HEK293 (cell line): Measurements from ENCODE around the gene ACAD8.

Source experiments
- CTCF ChIA-PET: fragments of 350-600 bp; formaldehyde crosslinking; extraction: SDS; loops from one replicate; lab custom pipeline; 2021; ENCODE audit warnings: antibody characterized with exemption; lab: Yijun Ruan, JAX
- POLR2A ChIA-PET: fragments of 300-600 bp; formaldehyde crosslinking; extraction: SDS; loops from one replicate; lab custom pipeline; 2020; ENCODE audit warnings: antibody characterized with exemption, inconsistent platforms; lab: Yijun Ruan, JAX
- H3K27ac ChIP-seq: fragments of 200-500 bp; sonication (Bioruptor generic); 2 replicates; pipeline ENCODE4 v1.5.1; 2014; ENCODE audit warnings: low read depth, low read length, control low read depth, inconsistent platforms; ENCODE audit errors: extremely low read depth
- H3K36me3 ChIP-seq, 2 experiments: fragments of 200-500 bp in 1 of 2; sonication (Bioruptor generic) in 1 of 2; 1 replicate in 1 of 2; 2 replicates in 1 of 2; pipeline ENCODE4 v1.5.1; 2014 to 2017; ENCODE audit warnings: inconsistent platforms in 2 of 2, low read length in 2 of 2; ENCODE audit not compliant: control insufficient read depth in 2 of 2, insufficient read depth in 1 of 2
- H3K4me1 ChIP-seq: fragments of 200-500 bp; sonication (Bioruptor generic); 2 replicates; pipeline ENCODE4 v1.5.1; 2014; ENCODE audit warnings: mild to moderate bottlenecking, low read length, inconsistent platforms; ENCODE audit not compliant: control insufficient read depth, insufficient read depth
- H3K4me3 ChIP-seq: 2 replicates; pipeline ENCODE4 v1.5.1; 2011; ENCODE audit warnings: low read depth, mild to moderate bottlenecking, control low read depth, low read length, moderate library complexity
- H3K9me3 ChIP-seq: fragments of 200-500 bp; sonication (Bioruptor generic); 2 replicates; pipeline ENCODE4 v1.5.1; 2014; ENCODE audit warnings: low read depth, low read length, inconsistent platforms; ENCODE audit not compliant: control insufficient read depth, insufficient read depth
- BCL11B ChIP-seq: fragments of 450-650 bp; formaldehyde crosslinking; IDR thresholded peaks from 2 replicates; pipeline ENCODE4 v1.5.1; 2016; ENCODE audit warnings: low read depth, missing biosample characterization, missing genetic modification characterization
- HIC1 ChIP-seq: fragments of 450-650 bp; formaldehyde crosslinking; IDR thresholded peaks from 2 replicates; pipeline ENCODE4 v1.5.1; 2016; ENCODE audit warnings: missing biosample characterization, missing genetic modification characterization
- KLF10 ChIP-seq: fragments of 450-650 bp; IDR thresholded peaks from 2 replicates; pipeline ENCODE4 v1.5.1; 2018; ENCODE audit warnings: missing biosample characterization, mild to moderate bottlenecking, missing genetic modification characterization
- KLF7 ChIP-seq: fragments of 450-650 bp; formaldehyde crosslinking; IDR thresholded peaks from 2 replicates; pipeline ENCODE4 v1.5.1; 2016; ENCODE audit warnings: missing biosample characterization, missing genetic modification characterization, borderline replicate concordance
- OSR2 ChIP-seq: fragments of 450-650 bp; formaldehyde crosslinking; IDR thresholded peaks from 2 replicates; pipeline ENCODE4 v1.5.1; 2016; ENCODE audit warnings: missing biosample characterization, missing genetic modification characterization
- PRDM2 ChIP-seq: fragments of 450-650 bp; formaldehyde crosslinking; IDR thresholded peaks from 2 replicates; pipeline ENCODE4 v1.5.1; 2016; ENCODE audit warnings: missing biosample characterization, missing genetic modification characterization, borderline replicate concordance
- REPIN1 ChIP-seq: fragments of 450-650 bp; formaldehyde crosslinking; IDR thresholded peaks from 2 replicates; pipeline ENCODE4 v1.5.1; 2017; ENCODE audit warnings: missing biosample characterization, missing genetic modification characterization, low read depth
- WT1 ChIP-seq: fragments of 450-650 bp; formaldehyde crosslinking; IDR thresholded peaks from 2 replicates; pipeline ENCODE4 v1.5.1; 2016; ENCODE audit warnings: missing biosample characterization, missing genetic modification characterization
- ZBTB8A ChIP-seq: fragments of 450-650 bp; formaldehyde crosslinking; IDR thresholded peaks from 2 replicates; pipeline ENCODE4 v1.5.1; 2016; ENCODE audit warnings: missing biosample characterization, missing genetic modification characterization
- ZFP41 ChIP-seq: fragments of 450-650 bp; formaldehyde crosslinking; IDR thresholded peaks from 2 replicates; pipeline ENCODE4 v1.5.1; 2016; ENCODE audit warnings: missing biosample characterization, missing genetic modification characterization, borderline replicate concordance
- ZNF10 ChIP-seq: fragments of 450-650 bp; formaldehyde crosslinking; IDR thresholded peaks from 2 replicates; pipeline ENCODE4 v1.5.1; 2017; ENCODE audit warnings: missing biosample characterization, missing genetic modification characterization
- ZNF132 ChIP-seq: fragments of 450-650 bp; formaldehyde crosslinking; IDR thresholded peaks from 2 replicates; pipeline ENCODE4 v1.5.1; 2017; ENCODE audit warnings: missing biosample characterization, missing genetic modification characterization, borderline replicate concordance
- ZNF18 ChIP-seq: fragments of 450-650 bp; formaldehyde crosslinking; IDR thresholded peaks from 2 replicates; pipeline ENCODE4 v1.5.1; 2016; ENCODE audit warnings: missing biosample characterization, missing genetic modification characterization
- ZNF239 ChIP-seq: fragments of 450-650 bp; formaldehyde crosslinking; IDR thresholded peaks from 2 replicates; pipeline ENCODE4 v1.5.1; 2016; ENCODE audit warnings: missing biosample characterization, missing genetic modification characterization
- ZNF266 ChIP-seq: fragments of 450-650 bp; formaldehyde crosslinking; IDR thresholded peaks from 2 replicates; pipeline ENCODE4 v1.5.1; 2016; ENCODE audit warnings: missing biosample characterization, missing genetic modification characterization, low read depth
- ZNF391 ChIP-seq: fragments of 450-650 bp; formaldehyde crosslinking; IDR thresholded peaks from 2 replicates; pipeline ENCODE4 v1.5.1; 2016; ENCODE audit warnings: low read depth, missing biosample characterization, missing genetic modification characterization, borderline replicate concordance
- ZNF398 ChIP-seq: fragments of 450-650 bp; formaldehyde crosslinking; IDR thresholded peaks from 2 replicates; pipeline ENCODE4 v1.5.1; 2017; ENCODE audit warnings: missing biosample characterization, missing genetic modification characterization
- ZNF416 ChIP-seq: fragments of 450-650 bp; formaldehyde crosslinking; IDR thresholded peaks from 2 replicates; pipeline ENCODE4 v1.5.1; 2016; ENCODE audit warnings: missing biosample characterization, missing genetic modification characterization
- ZNF514 ChIP-seq: fragments of 450-650 bp; formaldehyde crosslinking; IDR thresholded peaks from 2 replicates; pipeline ENCODE4 v1.5.1; 2016; ENCODE audit warnings: missing biosample characterization, missing genetic modification characterization
- ZNF530 ChIP-seq: fragments of 450-650 bp; formaldehyde crosslinking; IDR thresholded peaks from 2 replicates; pipeline ENCODE4 v1.5.1; 2016; ENCODE audit warnings: low read depth, missing biosample characterization, missing genetic modification characterization
- ZNF544 ChIP-seq: fragments of 450-650 bp; formaldehyde crosslinking; IDR thresholded peaks from 2 replicates; pipeline ENCODE4 v1.5.0; 2017; ENCODE audit warnings: missing biosample characterization, missing genetic modification characterization
- ZNF610 ChIP-seq: fragments of 450-650 bp; formaldehyde crosslinking; IDR thresholded peaks from 2 replicates; pipeline ENCODE4 v1.5.1; 2016; ENCODE audit warnings: missing biosample characterization, missing genetic modification characterization, borderline replicate concordance
- ZNF768 ChIP-seq: fragments of 450-650 bp; formaldehyde crosslinking; IDR thresholded peaks from 2 replicates; pipeline ENCODE4 v1.5.1; 2018; ENCODE audit warnings: missing biosample characterization, mild to moderate bottlenecking, missing genetic modification characterization
- ZNF791 ChIP-seq: fragments of 450-650 bp; formaldehyde crosslinking; IDR thresholded peaks from 2 replicates; pipeline ENCODE4 v1.5.1; 2016; ENCODE audit warnings: missing biosample characterization, missing genetic modification characterization

Gene ACAD8

GRCh38 chr11:134215836-134216235 lies 37.5 kb upstream of the ACAD8 start:
- CTCF ChIA-PET, result no interaction called here
- TF ChIP-seq PRDM2 (tag by site-specific recombination) (no peak), ZNF398 (tag by site-specific recombination) (no peak), ZNF132 (tag by site-specific recombination) (no peak), ZNF768 (no peak), OSR2 (tag by site-specific recombination) (no peak), ZNF239 (tag by site-specific recombination) (no peak), WT1 (no peak), ZNF416 (tag by site-specific recombination) (no peak), KLF10 (tag by site-specific recombination) (no peak), ZNF514 (tag by site-specific recombination) (no peak)
- TF ChIP-seq, all 188 proteins: peak for 0

GRCh38 chr11:134216816-134217215 lies 36.6 kb upstream of the ACAD8 start:
- ChIA-PET POLR2A (interaction anchor here (0.5 kb wide), 1 partner anchor 1023 kb away, joined by 4 read pairs; no protein-coding TSS in a partner anchor), CTCF (no interaction called here)
- H3K4me1 ChIP-seq, result no peaks in the 10 kb centered on the region
- H3K27ac ChIP-seq, result no peak overlapping the region
- H3K36me3 ChIP-seq, result peaks cover 28 to 88% of the 10 kb centered on the region in 2 experiments
- no peaks in the 10 kb centered on the region for H3K9me3 ChIP-seq
- no peak overlapping the region for H3K4me3 ChIP-seq
- TF ChIP-seq ZNF791 (no peak), ZNF18 (tag by site-specific recombination) (no peak), REPIN1 (tag by site-specific recombination) (no peak), ZNF544 (tag by site-specific recombination) (no peak), ZBTB8A (tag by site-specific recombination) (no peak), BCL11B (tag by site-specific recombination) (no peak), ZNF266 (tag by site-specific recombination) (no peak), ZNF391 (tag by site-specific recombination) (no peak), ZNF10 (tag by site-specific recombination) (no peak), ZFP41 (no peak), ZNF610 (tag by site-specific recombination) (no peak), HIC1 (tag by site-specific recombination) (no peak), KLF7 (no peak), ZNF530 (no peak)

More at GRCh38 chr11:134215836-134216235, 37.5 kb upstream of the ACAD8 start:
- POLR2A ChIA-PET, result no interaction called here
- Histone ChIP-seq H3K36me3 (peaks cover 33 to 96% of the 10 kb centered on the region in 2 experiments), H3K4me3 (no peak overlapping the region), H3K4me1 (no peaks in the 10 kb centered on the region), H3K27ac (no peak overlapping the region), H3K9me3 (no peaks in the 10 kb centered on the region)
